GM18873 (cell line): Measurements from ENCODE around the gene CRACDL.

ENCODE experiments used
- ATAC-seq: cut with Tn5 transposase; IDR thresholded peaks from one replicate; pipeline ENCODE4 v1.9.1; 2021; ENCODE audit warnings: mild to moderate bottlenecking, moderate library complexity, moderate number of reproducible peaks; ENCODE audit not compliant: unreplicated experiment, low FRiP score

Gene CRACDL

GRCh38 chr2:98926601-98927000 lies 9.4 kb downstream of the CRACDL start:
- no peak for ATAC-seq

GRCh38 chr2:98924910-98925309 lies 11.1 kb downstream of the CRACDL start:
- ATAC-seq: no peak

GRCh38 chr2:98924038-98924830 lies 11.8 kb downstream of the CRACDL start:
- no peak for ATAC-seq

GRCh38 chr2:98923244-98923940 lies 12.6 kb downstream of the CRACDL start:
- ATAC-seq: no peak

- no peak for ATAC-seq
Measured at GRCh38 chr2:98921062-98921461, 15.0 kb downstream of the CRACDL start.

- no peak for ATAC-seq
Measured at GRCh38 chr2:98917031-98917471, 19.0 kb downstream of the CRACDL start.

- ATAC-seq: no peak
Measured at GRCh38 chr2:98915751-98916358, 20.2 kb downstream of the CRACDL start.

GRCh38 chr2:98914713-98915580 lies 21.1 kb downstream of the CRACDL start:
- ATAC-seq: no peak

- ATAC-seq: no peak
Measured at GRCh38 chr2:98913916-98914712, 21.9 kb downstream of the CRACDL start.

- ATAC-seq: no peak
Measured at GRCh38 chr2:98912957-98913915, 22.8 kb downstream of the CRACDL start.

GRCh38 chr2:98912221-98912851 lies 23.7 kb downstream of the CRACDL start:
- no peak for ATAC-seq

- no peak for ATAC-seq
Measured at GRCh38 chr2:98911376-98912154, 24.5 kb downstream of the CRACDL start.

GRCh38 chr2:98911126-98911375 lies 25.0 kb downstream of the CRACDL start:
- no peak for ATAC-seq

- no peak for ATAC-seq
Measured at GRCh38 chr2:98910349-98911125, 25.5 kb downstream of the CRACDL start.

GRCh38 chr2:98909317-98910211 lies 26.5 kb downstream of the CRACDL start:
- no peak for ATAC-seq

- no peak for ATAC-seq
Measured at GRCh38 chr2:98908931-98909316, 27.1 kb downstream of the CRACDL start.
